ENCODE data around the gene GMDS.

The GMDS gene

DNA sequence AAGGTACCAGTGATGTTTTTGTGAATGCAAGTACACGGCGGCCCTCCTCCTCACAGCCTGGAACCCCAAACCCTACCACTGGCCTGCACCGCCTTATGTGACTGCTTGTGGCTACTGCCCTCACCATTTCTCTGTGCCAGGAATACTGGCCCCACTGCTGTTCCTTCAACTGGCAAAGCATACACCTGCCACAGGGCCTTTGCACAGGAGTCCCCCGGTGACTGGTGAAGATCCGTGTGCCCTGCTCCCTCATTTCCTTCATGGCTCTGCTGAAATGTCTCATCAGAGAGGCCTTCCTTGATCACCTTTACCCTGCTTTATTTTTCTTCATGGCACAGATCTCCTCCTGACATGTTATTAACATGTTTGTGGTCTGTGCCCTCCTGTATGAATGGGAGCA lies 581.9 kb downstream of the GMDS start:
- no peak for DNase-seq

DNA sequence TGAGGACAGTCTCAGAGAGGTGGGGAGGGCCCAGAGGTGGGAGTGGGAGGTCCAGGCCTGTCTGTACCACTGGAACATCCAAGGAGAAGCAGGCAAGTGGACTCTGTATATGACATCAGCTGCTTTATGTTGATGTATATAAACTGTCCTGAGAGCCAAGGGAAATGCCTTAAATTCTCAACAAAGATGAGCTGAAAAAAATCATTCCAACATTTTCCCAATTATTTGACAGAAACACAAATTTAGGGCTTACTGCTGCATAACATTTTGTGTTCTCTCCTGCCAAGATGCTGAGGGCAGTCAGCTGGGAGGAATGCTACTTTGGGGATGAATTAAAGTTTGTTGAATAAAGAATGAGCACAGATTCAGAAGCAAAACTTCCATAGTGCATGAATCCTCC lies 582.9 kb downstream of the GMDS start:
- no peak for DNase-seq

DNA sequence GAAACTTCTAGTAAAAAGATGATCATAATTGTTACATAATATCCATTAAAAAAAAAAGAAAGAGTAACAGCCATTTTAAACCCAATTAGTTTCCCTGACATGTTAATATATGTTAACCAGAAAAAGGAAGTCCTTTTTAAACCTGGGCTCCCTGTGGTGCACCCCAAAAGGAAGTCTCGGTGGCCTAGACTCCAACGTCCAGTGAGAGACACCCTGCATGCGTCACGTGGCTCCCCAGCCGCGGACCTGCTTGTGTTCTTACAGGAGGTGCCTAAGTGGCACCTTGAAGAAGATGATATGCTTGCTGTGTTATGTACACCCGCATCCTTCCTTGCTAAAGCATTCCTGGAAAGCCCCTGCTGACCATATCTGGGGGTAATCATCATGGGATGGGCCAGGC lies 585.6 kb downstream of the GMDS start:
- no peak for DNase-seq

DNA sequence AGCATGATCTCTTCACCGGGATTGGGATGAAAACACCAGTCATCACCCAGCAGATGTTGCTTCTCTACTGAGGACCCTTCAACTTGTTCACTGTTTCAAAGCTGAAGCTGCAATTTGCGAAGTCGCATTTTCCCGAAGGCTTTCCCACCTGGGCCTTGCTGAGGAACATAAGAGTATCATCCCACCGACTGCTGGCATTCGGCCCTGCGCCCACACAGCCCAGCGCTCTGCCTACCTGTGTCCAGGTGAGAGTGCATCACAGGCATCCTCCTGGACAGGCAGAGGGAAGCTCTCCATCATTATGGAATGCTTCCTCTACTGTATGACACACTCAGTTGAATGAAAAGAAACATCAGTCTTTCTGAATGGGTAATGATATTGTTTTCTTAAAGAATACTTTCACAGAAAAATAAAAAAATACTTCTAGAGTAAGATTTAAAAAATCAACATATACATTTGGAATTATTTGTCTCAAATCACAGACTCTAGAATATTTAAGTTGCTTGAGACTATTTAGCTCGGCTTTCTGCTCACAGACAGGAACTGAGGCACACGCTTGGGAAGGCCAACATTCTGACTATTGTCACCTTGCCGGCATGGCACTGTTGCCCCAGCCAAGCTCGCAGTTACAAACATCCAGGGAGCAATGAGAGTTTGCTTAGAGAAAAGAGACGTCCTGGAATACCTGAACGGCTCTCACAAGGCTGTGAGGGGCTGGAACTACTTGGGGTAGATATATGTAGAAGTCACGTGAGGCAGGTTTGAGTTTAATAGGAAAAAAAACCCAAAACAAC lies 587.0 kb downstream of the GMDS start:
- DNase-seq = no peak

DNA sequence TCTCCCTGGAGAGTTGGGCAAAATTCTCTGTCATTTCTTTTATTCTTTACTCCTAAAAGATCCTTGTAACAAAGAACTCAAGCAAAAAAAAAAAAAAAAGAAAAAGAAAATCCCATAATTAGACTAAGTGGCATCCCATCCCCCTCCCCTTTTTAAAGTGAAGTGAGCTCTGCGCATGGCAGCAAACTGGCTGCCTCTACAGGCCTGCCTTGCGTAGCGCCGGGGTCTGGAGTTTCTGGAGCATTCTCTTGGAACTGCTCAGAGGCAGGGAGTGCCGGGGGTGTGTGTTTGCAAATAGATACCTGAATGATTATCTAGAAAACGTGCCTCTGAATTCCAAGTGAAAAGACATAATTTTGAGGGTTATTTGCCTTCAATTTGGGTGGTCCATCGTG lies 587.6 kb downstream of the GMDS start:
- no peak for DNase-seq

DNA sequence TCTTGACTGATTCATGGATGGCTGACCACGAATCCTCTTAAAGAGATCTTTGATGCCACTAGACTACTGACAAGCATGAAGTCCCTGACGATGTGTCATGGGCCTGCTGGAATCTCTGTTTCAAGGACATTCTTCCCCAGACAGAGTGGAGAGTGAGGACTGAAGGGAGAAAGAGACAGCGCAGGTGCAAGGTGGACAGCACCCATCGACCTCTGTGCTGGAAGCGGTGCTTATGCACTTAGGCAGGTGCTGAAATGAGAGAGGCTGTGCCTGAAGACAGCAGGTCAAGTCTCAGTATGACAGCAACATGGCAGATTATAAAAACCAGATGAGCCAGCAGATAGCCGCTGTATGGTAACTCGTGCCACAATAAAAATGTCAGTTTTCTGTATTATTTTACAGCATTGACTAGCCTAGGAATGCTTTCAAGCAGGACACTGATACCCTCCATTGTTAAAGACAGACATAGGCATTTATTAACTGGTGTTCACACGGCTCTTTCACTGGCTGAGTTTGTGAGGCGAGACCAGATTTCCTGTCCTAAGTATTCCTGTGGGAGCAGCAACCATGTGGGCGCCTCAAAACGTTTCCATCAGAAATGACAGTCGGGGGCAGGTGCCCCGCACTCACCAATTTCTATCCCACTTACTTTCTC lies 588.2 kb downstream of the GMDS start:
- no peak for DNase-seq

DNA sequence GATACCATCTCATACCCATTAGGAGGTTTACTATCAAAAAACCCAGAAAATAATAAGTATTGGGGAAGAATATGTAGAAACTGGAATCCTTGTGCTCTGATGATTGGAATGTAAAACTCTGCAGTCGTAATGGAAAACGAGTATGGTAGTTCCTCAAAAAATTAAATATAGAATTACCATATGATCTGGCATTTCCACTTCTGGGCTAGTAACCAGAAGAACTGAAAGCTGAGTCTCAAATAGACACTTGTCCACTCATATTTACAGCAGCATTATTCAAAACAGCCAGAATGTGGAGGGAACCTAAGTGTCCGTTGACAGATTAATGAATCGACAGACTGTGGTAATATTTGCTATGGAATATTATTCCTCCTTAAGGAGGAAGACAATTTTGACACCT lies 591.4 kb downstream of the GMDS start:
- no peak for DNase-seq

DNA sequence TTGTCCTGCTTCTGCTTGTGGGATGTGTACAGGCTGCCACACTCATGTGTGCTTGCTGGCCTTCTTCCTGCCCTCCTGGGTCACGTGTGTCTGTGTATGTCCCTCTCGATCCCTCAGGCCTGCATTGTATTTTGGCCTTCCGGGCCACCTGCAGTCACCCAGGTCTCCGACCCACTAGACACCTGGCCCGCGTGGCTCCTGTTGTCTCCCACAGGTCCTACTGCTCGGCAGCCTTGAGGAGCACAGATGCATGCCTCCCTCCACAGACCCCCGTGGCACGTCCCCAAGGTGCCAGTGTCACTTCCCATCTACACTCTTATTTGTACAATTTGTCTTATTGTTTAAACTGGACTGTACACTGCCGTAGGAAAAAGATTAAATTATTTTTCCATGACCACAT lies 592.6 kb downstream of the GMDS start:
- DNase-seq = no peak

DNA sequence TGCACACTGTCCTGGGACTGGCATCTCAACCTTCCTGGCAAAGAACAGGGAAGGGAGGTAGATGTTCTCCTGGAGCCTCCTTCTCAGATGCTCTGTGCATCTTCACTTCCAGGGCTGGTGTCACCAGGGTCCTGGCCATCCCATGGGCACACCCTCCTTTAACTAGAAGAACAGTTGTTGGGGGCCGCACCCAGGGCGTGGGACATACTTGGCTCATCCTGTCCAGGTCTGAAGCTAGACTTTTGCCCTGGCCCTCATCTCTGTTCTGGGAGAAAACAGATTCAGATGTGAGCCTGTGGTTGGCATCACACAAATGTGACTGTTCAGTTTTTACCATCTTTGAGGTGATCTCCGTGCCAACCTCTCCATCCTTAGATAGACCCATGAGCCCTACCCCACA lies 594.0 kb downstream of the GMDS start:
- no peak for DNase-seq

DNA sequence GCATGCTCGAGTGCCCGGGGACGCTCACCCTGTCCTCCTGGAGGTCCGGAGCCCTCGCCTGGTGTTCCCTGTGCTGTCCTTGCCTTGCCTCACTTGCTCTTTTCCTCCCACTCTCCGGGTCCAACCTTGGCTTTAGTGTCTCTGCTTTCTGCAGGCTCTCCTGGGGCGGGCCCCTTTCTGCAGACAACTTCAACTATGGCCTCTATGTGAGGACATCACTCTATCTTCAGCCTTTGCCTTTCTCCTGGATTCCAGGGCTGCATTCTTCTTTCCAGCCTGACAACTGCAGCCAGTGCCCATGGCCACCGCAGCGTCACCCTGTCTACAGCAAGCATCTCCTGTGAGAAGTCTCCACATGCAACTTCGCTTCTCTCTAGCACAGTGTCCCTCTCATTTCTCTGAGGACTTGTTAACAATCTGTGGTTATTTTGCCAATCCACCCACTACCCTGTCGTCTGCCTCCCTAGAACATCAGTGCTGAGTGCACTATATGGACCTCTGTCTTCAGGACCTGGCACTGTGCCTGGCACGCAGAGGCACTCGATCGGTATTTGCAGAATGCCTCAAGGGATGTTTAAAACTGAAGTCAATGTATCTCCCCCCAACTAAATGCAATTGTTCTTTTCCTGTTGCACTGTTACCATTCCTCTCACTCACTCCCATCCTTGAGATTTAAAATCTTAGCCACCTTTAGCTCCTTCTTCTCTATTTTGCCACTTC lies 599.8 kb downstream of the GMDS start:
- no peak for DNase-seq

DNA sequence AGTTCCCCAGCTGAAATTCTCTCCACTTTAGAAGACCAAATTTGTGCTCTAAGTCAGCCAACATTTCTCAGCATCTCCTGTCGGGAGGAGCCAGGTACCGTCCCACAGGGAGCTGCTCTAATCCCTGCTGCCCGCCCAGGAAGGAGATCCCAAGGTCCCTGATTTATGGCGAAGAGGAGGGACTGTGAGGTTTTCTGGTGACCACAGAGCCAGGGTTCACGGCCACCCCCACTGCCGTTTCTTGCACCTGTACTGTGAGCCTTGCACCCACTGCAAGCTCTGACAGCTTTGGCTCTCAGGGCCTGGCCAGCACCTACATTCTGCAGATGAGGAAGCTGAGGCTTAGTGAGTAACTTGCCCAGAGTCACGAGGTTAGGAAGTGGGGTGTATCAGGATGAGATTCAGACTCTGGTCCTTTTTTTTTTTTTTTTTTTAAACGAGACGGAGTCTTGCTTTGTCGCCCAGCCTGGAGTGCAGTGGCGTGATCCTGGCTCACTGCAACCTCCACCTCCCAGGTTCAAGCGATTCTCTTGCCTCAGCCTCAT lies 600.8 kb downstream of the GMDS start:
- no peak for DNase-seq

DNA sequence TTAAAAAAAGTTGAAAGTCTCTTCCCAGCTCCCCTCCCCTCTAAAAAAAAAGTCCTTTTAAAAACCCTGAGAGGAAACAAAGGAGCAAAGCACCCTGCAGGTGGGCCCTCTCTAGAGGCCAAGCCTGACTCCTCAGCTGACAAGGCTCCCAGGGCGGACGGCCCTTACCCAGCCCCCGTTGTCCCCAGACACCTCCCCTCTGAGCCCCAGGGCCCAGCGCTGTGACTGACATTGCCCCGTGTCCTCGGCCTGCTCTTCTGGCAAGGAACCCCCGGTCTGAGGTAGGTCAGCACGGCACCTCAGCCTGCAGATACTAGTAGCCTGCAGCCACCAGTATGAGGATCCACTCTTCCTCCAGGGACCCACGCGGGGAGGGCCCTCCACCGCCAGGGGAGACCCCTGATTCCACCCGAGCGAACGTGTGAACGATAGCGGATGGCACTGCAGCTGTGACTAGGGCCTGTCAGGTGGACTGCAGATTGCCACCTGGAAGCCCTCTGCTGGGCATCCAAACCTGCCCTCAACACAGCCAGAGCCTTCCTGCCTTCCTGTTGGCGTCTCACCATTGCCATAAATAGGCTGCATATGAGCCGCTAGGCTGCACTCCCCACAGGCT lies 601.5 kb downstream of the GMDS start:
- DNase-seq = no peak

DNA sequence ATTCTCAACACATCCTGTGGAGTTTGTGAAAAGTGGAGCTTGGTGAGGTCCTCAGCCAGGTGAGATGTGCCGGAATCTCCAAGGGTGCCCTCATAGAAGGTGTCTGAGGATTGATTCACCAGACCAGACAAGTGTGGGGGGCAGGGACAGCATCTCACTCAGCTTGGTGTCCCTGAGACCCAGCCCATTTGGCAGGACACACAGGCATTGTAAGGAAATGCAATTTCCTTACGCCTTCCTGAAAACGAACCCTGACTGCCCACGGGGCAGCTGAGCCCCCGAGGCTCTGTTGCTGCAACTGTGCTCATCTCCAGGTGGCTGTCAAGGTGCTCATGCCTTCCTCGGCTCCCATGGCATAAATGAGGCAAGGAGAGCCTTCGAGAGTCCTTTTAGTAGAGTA lies 602.3 kb downstream of the GMDS start:
- no peak for DNase-seq

DNA sequence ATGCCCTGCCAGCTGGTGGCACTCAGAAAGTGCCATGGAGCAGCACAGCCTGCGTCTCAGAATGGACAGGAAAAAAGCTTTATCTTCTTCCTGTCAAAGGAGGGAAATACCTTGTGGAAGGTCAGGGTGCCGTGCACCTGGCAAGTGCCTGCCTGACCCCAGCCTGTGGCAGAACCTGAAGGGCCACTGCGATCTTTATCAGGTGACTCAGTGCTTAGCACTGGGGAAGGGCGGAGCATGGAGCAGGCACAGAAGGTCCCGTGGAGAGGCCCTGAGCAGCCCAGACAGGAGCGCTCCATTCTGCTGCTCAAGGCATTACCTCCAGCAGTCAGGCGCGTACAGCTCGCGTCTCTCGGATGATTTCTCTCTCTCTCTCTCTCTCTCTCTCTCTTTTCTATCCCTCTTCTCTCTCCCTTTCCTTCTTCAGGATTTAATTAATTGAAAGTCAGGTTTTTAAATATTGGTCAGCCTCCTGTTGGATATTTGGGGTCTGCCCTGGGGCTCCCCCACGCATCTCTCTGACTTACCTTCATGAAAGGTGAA lies 604.0 kb downstream of the GMDS start:
- DNase-seq = no peak

DNA sequence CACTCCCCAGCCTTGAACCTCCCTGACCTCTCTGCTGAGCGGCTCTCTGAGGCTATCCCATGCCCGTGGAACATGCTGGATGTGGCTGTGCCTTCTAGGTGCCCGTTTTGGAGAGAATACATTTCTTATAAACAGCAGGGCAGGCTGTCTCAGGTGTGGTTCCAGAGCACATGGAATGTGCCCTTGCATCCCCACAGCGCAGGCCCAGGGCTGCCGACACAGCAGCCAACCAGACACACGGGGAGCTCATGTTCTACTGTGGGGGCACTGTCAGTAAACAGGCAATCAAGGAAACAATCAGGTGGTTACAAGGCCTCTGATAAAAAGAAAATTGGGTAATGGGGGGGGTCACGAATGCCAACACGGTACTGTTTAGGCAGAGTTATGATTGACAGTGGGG lies 604.9 kb downstream of the GMDS start:
- DNase-seq = no peak

DNA sequence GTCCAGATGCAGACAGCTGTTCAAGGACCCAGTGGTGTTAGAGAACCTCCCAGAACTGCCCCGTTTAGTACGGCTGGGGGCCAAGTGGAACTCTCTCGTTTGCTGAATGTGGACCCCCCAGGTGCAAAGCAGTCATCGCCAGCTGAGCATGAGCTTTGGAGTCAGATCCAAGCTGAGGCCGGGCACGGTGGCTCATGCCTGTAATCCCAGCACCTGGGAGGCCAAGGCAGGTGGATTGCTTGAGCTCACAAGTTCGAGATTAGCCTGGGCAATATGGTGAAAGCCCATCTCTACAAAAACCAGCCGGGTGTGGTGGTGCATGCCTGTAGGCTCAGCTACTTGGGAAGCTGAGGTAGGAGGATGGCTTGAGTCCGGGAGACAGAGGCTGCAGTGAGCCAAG lies 606.0 kb downstream of the GMDS start:
- DNase-seq = no peak

DNA sequence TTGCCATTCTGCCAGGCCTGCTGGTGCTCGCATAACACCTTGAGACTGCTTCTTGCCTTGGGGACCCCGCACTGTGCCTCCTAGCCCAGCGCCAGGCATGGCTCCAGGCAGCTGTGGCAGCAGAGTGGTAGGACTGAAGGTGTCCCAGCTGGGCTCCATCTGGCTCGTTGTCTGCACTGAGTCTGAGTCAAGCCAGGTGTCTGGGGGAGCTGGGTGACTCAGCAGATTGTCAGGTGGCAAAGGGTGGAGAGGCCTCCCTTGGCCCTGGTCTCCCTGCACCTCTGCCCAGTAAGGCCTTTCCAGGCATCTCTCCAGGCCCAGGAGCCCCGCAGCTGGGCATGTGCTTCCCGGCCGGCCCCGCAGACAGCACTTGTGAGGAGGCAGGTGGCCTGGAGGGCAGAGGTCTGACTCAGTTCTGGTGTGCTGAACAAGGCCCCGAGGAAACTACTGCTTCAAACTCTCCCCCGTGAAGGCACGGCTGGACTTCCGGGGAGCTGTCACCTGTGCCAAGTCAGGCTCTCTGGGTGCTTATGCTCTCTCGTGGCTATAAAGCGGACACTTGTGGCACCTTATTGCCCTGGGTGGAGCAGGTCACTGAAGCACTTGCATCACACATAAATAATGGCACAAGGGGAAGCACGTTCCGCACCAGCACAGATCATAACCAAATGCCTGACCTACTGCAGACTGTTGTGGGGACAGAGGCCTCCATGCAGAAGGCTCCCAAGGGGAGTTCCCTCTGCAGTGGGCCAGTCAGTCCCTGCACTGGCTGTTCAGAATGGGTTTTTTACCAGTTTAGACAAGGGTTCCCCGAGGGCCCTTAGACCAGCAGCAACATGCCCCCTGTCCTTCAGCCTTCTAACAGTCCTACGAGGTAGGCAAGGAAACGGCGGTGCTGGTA lies 608.2 kb downstream of the GMDS start:
- peak; percentile 8 for DNase-seq

DNA sequence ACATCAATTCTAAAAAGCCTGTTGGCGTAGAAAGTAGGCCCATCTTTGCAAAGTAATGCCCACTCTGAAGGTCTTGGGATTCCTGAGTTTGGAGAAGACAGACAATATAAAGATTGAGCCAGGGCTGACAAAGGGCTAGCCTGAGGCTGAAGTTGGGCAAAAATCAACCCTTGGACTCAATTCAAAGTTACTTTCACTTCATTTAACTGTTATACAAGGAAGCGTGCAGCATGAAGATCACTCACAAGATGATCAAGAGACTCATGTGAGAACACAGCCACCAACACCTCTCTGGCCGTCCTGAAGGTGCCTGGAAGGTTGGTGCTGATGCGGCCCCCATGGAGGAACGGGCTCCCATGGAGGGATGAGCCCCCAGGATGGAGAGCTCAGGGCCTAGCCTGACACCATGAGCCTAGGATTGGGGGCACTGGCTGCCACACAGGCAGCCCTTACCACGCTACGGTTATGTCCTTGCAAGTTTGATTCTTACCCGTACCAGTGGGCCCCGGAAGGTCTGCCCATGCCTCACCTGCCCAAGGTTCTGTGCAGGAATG lies 609.1 kb downstream of the GMDS start:
- DNase-seq = no peak

DNA sequence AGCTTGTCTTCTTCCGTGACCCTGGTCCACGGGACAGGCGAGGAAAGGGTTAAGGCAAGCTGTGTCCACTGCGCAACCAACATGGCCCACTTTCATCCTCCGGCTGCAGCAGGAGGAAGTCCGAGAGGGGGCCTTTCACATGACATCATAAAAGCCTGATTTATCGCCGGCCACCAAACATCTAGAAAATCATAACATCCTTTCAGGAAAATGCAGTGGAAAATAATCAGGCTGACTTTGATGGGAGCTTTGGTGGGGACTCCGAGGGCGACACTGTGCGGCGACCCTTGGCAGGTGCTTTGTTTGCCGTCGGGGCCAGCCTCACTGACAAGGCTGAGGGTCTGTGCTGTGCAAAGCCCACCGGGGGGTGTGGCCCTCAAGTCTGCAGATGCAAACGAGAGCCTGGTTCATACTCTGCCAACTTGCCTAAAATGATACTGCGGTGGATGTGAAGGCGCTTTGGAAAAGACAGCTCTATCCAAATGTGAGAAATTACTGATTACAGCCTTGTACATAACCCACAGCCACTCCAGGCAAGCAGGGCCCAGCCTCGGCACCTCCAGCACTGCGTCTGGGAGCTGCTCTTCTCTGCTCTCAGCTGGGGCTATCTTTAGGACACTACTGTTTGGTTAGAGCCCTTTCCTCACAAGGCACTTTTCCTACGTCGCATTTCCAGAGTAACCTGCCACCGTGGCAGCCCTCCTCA lies 609.9 kb downstream of the GMDS start:
- DNase-seq = no peak

DNA sequence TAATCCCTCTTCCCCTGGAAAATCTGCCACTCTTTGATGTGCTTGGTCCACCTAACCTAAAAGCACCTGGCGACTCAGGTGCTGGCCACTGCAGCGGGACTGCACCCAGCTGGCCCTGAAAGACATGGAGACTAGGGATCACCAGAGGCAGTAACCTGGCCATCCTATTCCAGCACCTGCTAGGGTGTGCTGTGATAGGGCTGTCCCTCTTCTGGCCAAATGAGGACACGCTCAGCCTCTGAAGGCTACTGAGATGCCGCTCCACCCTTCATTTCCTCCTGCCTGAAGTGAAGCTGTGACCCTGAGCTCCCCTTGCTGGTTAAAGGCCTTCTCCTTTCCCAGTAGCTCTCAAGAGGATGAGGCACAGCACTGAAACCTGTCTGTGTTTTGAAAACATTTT lies 611.3 kb downstream of the GMDS start:
- DNase-seq = no peak
